Measurements from ENCODE around the gene NKIRAS1. TPM values are rescaled to one million over a fixed set of nuclear protein-coding genes. Genes with fewer than 3 reads are reported as not detected.
"Not testable (repeated sequence)": the region's sequence is repeated elsewhere in the genome, so short reads cannot be mapped to it uniquely, and the experiment has no call there.

NKIRAS1 gene
- total RNA-seq, 2 experiments from 2014 or later: 3.2 to 3.8 TPM

- peaks cover 81% of the 10 kb centered on the region for H3K4me1 Mint-ChIP-seq (ENCODE audit: low read depth)
- Histone ChIP-seq H3K27me3 (ENCODE audit: control insufficient read depth in 1 of 2, insufficient read depth in 2 of 2, low read length in 2 of 2) (no peaks in the 10 kb centered on the region), H3K36me3 (ENCODE audit: insufficient read depth, low read length) (peaks cover 11% of the 10 kb centered on the region), H3K4me1 (ENCODE audit: insufficient read depth, low read length) (peaks cover 33% of the 10 kb centered on the region), H3K9me3 (ENCODE audit: control insufficient read depth in 1 of 2, insufficient read depth in 1 of 2, low read length in 2 of 2) (no peaks in the 10 kb centered on the region), H3K4me3 (ENCODE audit: low read length) (no peak overlapping the region), H3K27ac (ENCODE audit: low read depth in 1 of 2, low read length in 2 of 2) (no peak overlapping the region)
- no peaks in the 10 kb centered on the region for H3K27me3 Mint-ChIP-seq
- H3K27ac Mint-ChIP-seq: no peak overlapping the region
- ATAC-seq (ENCODE audit: poor library complexity) (no peak), DNase-seq (no peak)
- ChIA-PET POLR2A (interaction anchor here (1.1 kb wide), 1 partner anchor 57 kb away, joined by 3 read pairs; the partner anchor contains the start of genes NKIRAS1 and RPL15), CTCF (no interaction called here)
- H3K9me3 Mint-ChIP-seq: no peaks in the 10 kb centered on the region
- no peak overlapping the region for H3K4me3 Mint-ChIP-seq
- intact Hi-C loops (cut with DNase I, micrococcal nuclease): no loop called here
- peaks cover 29% of the 10 kb centered on the region for H3K36me3 Mint-ChIP-seq (ENCODE audit: low read depth)
- no peak for TF ChIP-seq CTCF (IDR thresholded peaks at IDR 0.05)
Observed at GRCh38 chr3:23859839-23860382, 56.9 kb downstream of the NKIRAS1 start.

- ATAC-seq (ENCODE audit: poor library complexity): no peak
- H3K27ac Mint-ChIP-seq: no peak overlapping the region
- POLR2A ChIA-PET: interaction anchor here (0.7 to 1.1 kb wide), 2 partner anchors 12 to 58 kb away, joined by 3 to 4 read pairs; partner anchors contain the start of genes NKIRAS1 and RPL15
Observed at GRCh38 chr3:23859012-23859743, 57.6 kb downstream of the NKIRAS1 start.

GRCh38 chr3:23856286-23856685 lies 60.5 kb downstream of the NKIRAS1 start:
- Histone ChIP-seq H3K4me1 (ENCODE audit: insufficient read depth, low read length) (peaks cover 33% of the 10 kb centered on the region), H3K4me3 (ENCODE audit: low read length) (no peak overlapping the region), H3K9me3 (ENCODE audit: control insufficient read depth in 1 of 2, insufficient read depth in 1 of 2, low read length in 2 of 2) (no peaks in the 10 kb centered on the region), H3K36me3 (ENCODE audit: insufficient read depth, low read length) (peaks cover 7% of the 10 kb centered on the region), H3K27me3 (ENCODE audit: control insufficient read depth in 1 of 2, insufficient read depth in 2 of 2, low read length in 2 of 2) (no peaks in the 10 kb centered on the region), H3K27ac (ENCODE audit: low read depth in 1 of 2, low read length in 2 of 2) (no peak overlapping the region)
- Mint-ChIP-seq H3K9me3 (no peaks in the 10 kb centered on the region), H3K4me3 (no peak overlapping the region), H3K27ac (no peak overlapping the region), H3K27me3 (no peaks in the 10 kb centered on the region), H3K36me3 (ENCODE audit: low read depth) (peaks cover 28% of the 10 kb centered on the region), H3K4me1 (ENCODE audit: low read depth) (peaks cover 61% of the 10 kb centered on the region)
- ChIA-PET POLR2A (no interaction called here), CTCF (no interaction called here)
- intact Hi-C loops (cut with DNase I, micrococcal nuclease): no loop called here
- no peak for ATAC-seq (ENCODE audit: poor library complexity)
- no peak for TF ChIP-seq CTCF (IDR thresholded peaks at IDR 0.05)
- no peak for DNase-seq

More at GRCh38 chr3:23859012-23859743, 57.6 kb downstream of the NKIRAS1 start:
- Histone ChIP-seq H3K36me3 (ENCODE audit: insufficient read depth, low read length) (peaks cover 11% of the 10 kb centered on the region), H3K9me3 (ENCODE audit: control insufficient read depth in 1 of 2, insufficient read depth in 1 of 2, low read length in 2 of 2) (no peaks in the 10 kb centered on the region), H3K27me3 (ENCODE audit: control insufficient read depth in 1 of 2, insufficient read depth in 2 of 2, low read length in 2 of 2) (no peaks in the 10 kb centered on the region), H3K27ac (ENCODE audit: low read depth in 1 of 2, low read length in 2 of 2) (no peak overlapping the region), H3K4me3 (ENCODE audit: low read length) (no peak overlapping the region), H3K4me1 (ENCODE audit: insufficient read depth, low read length) (peaks cover 33% of the 10 kb centered on the region)
- peak in 1 of 14 experiments; percentile 15 for DNase-seq
- H3K4me1 Mint-ChIP-seq (ENCODE audit: low read depth): peaks cover 83% of the 10 kb centered on the region
- peaks cover 23% of the 10 kb centered on the region for H3K36me3 Mint-ChIP-seq (ENCODE audit: low read depth)
- TF ChIP-seq CTCF (IDR thresholded peaks at IDR 0.05): no peak
- H3K27me3 Mint-ChIP-seq: no peaks in the 10 kb centered on the region
- CTCF ChIA-PET: no interaction called here
- intact Hi-C loops (cut with DNase I, micrococcal nuclease): no loop called here
- H3K9me3 Mint-ChIP-seq: no peaks in the 10 kb centered on the region
- peak overlapping the region; percentile 36 for H3K4me3 Mint-ChIP-seq

GRCh38 chr3:23849462-23849861 lies 67.3 kb downstream of the NKIRAS1 start:
- POLR2A ChIA-PET; DNase-seq; intact Hi-C loops (cut with DNase I, micrococcal nuclease); H3K27me3 Mint-ChIP-seq; H3K9me3 Mint-ChIP-seq; H3K9me3 ChIP-seq (ENCODE audit: control insufficient read depth in 1 of 2, insufficient read depth in 1 of 2, low read length in 2 of 2); H3K27me3 ChIP-seq (ENCODE audit: control insufficient read depth in 1 of 2, insufficient read depth in 2 of 2, low read length in 2 of 2); H3K27ac Mint-ChIP-seq; H3K4me3 ChIP-seq (ENCODE audit: low read length); H3K4me1 ChIP-seq (ENCODE audit: insufficient read depth, low read length); H3K36me3 ChIP-seq (ENCODE audit: insufficient read depth, low read length); H3K27ac ChIP-seq (ENCODE audit: low read depth in 1 of 2, low read length in 2 of 2); H3K4me3 Mint-ChIP-seq; ATAC-seq (ENCODE audit: poor library complexity): not testable (repeated sequence)
- peaks cover 42% of the 10 kb centered on the region for H3K36me3 Mint-ChIP-seq (ENCODE audit: low read depth)
- CTCF ChIA-PET: interaction anchor here (0.7 kb wide), 1 partner anchor 21 kb away, joined by 3 read pairs; no protein-coding TSS in a partner anchor
- peaks cover 24% of the 10 kb centered on the region for H3K4me1 Mint-ChIP-seq (ENCODE audit: low read depth)
